HL-60 (cell line): ENCODE data around the gene SPNS3.

ENCODE experiments used
- POLR2AphosphoS5 ChIP-seq: IDR thresholded peaks from 2 replicates; pipeline ENCODE4 v1.6.1; 2012; ENCODE audit warnings: low read depth
- TF ChIP-seq, protein P1 (sequence below): IDR thresholded peaks from one replicate; pipeline ENCODE4 v1.5.1; 2011; ENCODE audit warnings: low read length, control low read depth, inconsistent platforms; ENCODE audit not compliant: insufficient read depth

DNA sequence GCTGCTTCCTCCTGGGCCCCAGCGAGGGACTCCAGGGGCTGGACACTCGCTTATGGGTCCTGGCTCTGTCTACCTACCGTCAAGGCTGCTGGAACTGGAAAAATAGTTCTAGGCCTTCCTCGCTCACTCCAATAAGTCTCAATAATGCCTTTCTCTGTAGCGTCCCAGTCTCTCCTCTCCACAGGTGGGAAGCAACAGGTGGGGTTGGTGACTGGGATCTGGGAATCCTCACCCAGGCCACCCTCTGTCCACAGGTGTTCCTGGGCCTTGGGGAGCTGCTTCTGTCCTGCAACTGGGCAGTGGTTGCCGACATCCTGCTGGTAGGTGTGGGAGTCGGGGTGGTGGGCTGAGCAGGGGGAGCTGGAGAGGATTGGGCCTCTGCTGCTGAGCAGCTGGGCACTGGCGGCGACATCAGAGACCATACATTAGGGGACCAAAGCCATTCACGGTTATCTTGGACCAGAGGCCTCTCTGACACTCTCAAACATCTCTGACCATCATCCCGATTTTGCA is 44.6 kb downstream of the SPNS3 start:
- TF ChIP-seq, protein P1, sequence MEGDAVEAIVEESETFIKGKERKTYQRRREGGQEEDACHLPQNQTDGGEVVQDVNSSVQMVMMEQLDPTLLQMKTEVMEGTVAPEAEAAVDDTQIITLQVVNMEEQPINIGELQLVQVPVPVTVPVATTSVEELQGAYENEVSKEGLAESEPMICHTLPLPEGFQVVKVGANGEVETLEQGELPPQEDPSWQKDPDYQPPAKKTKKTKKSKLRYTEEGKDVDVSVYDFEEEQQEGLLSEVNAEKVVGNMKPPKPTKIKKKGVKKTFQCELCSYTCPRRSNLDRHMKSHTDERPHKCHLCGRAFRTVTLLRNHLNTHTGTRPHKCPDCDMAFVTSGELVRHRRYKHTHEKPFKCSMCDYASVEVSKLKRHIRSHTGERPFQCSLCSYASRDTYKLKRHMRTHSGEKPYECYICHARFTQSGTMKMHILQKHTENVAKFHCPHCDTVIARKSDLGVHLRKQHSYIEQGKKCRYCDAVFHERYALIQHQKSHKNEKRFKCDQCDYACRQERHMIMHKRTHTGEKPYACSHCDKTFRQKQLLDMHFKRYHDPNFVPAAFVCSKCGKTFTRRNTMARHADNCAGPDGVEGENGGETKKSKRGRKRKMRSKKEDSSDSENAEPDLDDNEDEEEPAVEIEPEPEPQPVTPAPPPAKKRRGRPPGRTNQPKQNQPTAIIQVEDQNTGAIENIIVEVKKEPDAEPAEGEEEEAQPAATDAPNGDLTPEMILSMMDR, result no peak
- no peak for TF ChIP-seq POLR2AphosphoS5
